HCT116 (cell line): ENCODE data around the gene RUNX1. TPM values are rescaled to one million over a fixed set of nuclear protein-coding genes. Genes with fewer than 3 reads are reported as not detected.

Source experiments
- ATAC-seq: fragments of 200-7000 bp; cut with Tn5 transposase; 2 replicates; pipeline ENCODE4 v1.9.1; 2020; ENCODE audit warnings: mild to moderate bottlenecking, moderate library complexity
- BruUV-seq: library from RNA; stranded (reverse); fragments of 400-500 nt; replicated peaks from 2 replicates; lab custom pipeline; 2021; lab: Mats Ljungman, UMichigan
- CTCF ChIA-PET: fragments of 300-600 bp; sonication (Branson Sonifier 250); formaldehyde crosslinking; loops from one replicate; lab custom pipeline; 2021; ENCODE audit warnings: antibody characterized with exemption; lab: Charles Lee
- POLR2A ChIA-PET: fragments of 300-600, 350-600 bp; sonication (Branson Sonifier 250); formaldehyde crosslinking; loops from one replicate; lab custom pipeline; 2021; ENCODE audit warnings: antibody characterized with exemption; lab: Charles Lee
- RAD21 ChIA-PET, 2 experiments: fragments of 300-600 bp; sonication (Branson Sonifier 250); formaldehyde crosslinking; loops; one replicate each; lab custom pipeline; 2023; ENCODE audit warnings: low total read pairs in 2 of 2; ENCODE audit not compliant: uncharacterized antibody in 2 of 2, unreplicated experiment in 2 of 2, low non-redundant PET in 1 of 2; lab: Charles Lee
- DNase-seq: peaks from one replicate; pipeline ENCODE4 v3.0.0-alpha.2; 2010; ENCODE audit warnings: low read depth, low spot score
- H2AFZ ChIP-seq: fragments of 200-600 bp; shearing (Covaris generic), sonication (generic); 2 replicates; pipeline ENCODE4 v1.6.1; 2017; ENCODE audit warnings: low read depth, mixed run types, mixed read lengths, antibody characterized with exemption, low read length; ENCODE audit not compliant: poor library complexity, severe bottlenecking
- H3K27ac ChIP-seq: 2 replicates; pipeline ENCODE4 v1.5.1; 2012; ENCODE audit warnings: low read depth, low read length
- H3K27me3 ChIP-seq: fragments of 200-600 bp; sonication (generic); 2 replicates; pipeline ENCODE4 v1.6.1; 2016; ENCODE audit warnings: mixed run types, low read length, mixed read lengths; ENCODE audit not compliant: insufficient read depth
- H3K36me3 ChIP-seq, 2 experiments: fragments of 200-500 bp in 1 of 2; fragments of 200-600 bp in 1 of 2; sonication (Bioruptor generic) in 1 of 2; sonication (generic) in 1 of 2; 2 replicates each; pipeline versions ENCODE4 v1.5.1 to v1.6.1; 2014 to 2016; ENCODE audit warnings: low read length in 2 of 2, inconsistent platforms in 1 of 2, mixed read lengths in 1 of 2, mixed run types in 1 of 2; ENCODE audit not compliant: insufficient read depth in 2 of 2, control insufficient read depth in 1 of 2
- H3K4me1 ChIP-seq, 2 experiments: fragments of 200-600 bp in 1 of 2; sonication (generic) in 1 of 2; 2 replicates each; pipeline versions ENCODE4 v1.5.1 to v1.6.1; 2012 to 2017; ENCODE audit warnings: low read length in 2 of 2, inconsistent platforms in 1 of 2, mild to moderate bottlenecking in 1 of 2, mixed read lengths in 1 of 2, mixed run types in 1 of 2, moderate library complexity in 1 of 2; ENCODE audit not compliant: insufficient read depth in 2 of 2, control insufficient read depth in 1 of 2
- H3K4me2 ChIP-seq: fragments of 200-600 bp; sonication (generic); 2 replicates; pipeline ENCODE4 v1.6.1; 2017; ENCODE audit warnings: mixed run types, low read length, mixed read lengths
- H3K4me3 ChIP-seq, 2 experiments: fragments of 200-600 bp in 1 of 2; sonication (generic) in 1 of 2; replicated peaks in 1 of 2; 2 replicates each; pipeline ENCODE4 v1.5.1; 2011 to 2016; ENCODE audit warnings: low read length in 2 of 2, control low read depth in 1 of 2, low read depth in 1 of 2, mild to moderate bottlenecking in 1 of 2, mixed read lengths in 1 of 2, mixed run types in 1 of 2
- H3K79me2 ChIP-seq: fragments of 200-600 bp; sonication (generic); 2 replicates; pipeline ENCODE4 v1.6.1; 2017; ENCODE audit warnings: mild to moderate bottlenecking, mixed run types, low read length, moderate library complexity, mixed read lengths; ENCODE audit not compliant: insufficient read depth
- H3K9ac ChIP-seq: fragments of 200-600 bp; sonication (generic); 2 replicates; pipeline ENCODE4 v1.6.1; 2016; ENCODE audit warnings: low read length, mixed read lengths
- H3K9me2 ChIP-seq: fragments of 200-600 bp; sonication (generic), shearing (Covaris generic); 2 replicates; pipeline ENCODE4 v1.6.1; 2017; ENCODE audit warnings: mixed run types, mild to moderate bottlenecking, moderate library complexity; ENCODE audit not compliant: insufficient read depth
- H3K9me3 ChIP-seq, 2 experiments: fragments of 200-500 bp in 1 of 2; fragments of 200-600 bp in 1 of 2; sonication (Bioruptor generic) in 1 of 2; sonication (generic) in 1 of 2; 2 replicates each; pipeline ENCODE4 v1.6.1; 2014 to 2017; ENCODE audit warnings: low read length in 2 of 2, mixed read lengths in 2 of 2, inconsistent platforms in 1 of 2, low read depth in 1 of 2, mild to moderate bottlenecking in 1 of 2, mixed run types in 1 of 2, moderate library complexity in 1 of 2; ENCODE audit not compliant: control insufficient read depth in 1 of 2, insufficient read depth in 1 of 2
- H4K20me1 ChIP-seq: fragments of 200-600 bp; sonication (generic), shearing (Covaris generic); 2 replicates; pipeline ENCODE4 v1.6.1; 2017; ENCODE audit warnings: mixed run types, mild to moderate bottlenecking, moderate library complexity; ENCODE audit not compliant: insufficient read depth
- ATF3 ChIP-seq: IDR thresholded peaks from 2 replicates; pipeline ENCODE4 v1.6.1; 2012
- EGR1 ChIP-seq: IDR thresholded peaks from 2 replicates; pipeline ENCODE4 v1.6.1; 2012; ENCODE audit warnings: low read depth
- ELF1 ChIP-seq: IDR thresholded peaks from 2 replicates; pipeline ENCODE4 v1.6.1; 2012; ENCODE audit warnings: low read depth, borderline replicate concordance
- EZH2phosphoT487 ChIP-seq: fragments of 200-600 bp; IDR thresholded peaks from 2 replicates; pipeline ENCODE4 v1.6.1; 2018; ENCODE audit warnings: antibody characterized with exemption, borderline replicate concordance
- JUND ChIP-seq: IDR thresholded peaks from 2 replicates; pipeline ENCODE4 v1.6.1; 2012
- POLR2A ChIP-seq: IDR thresholded peaks from 2 replicates; pipeline ENCODE4 v1.7.0; 2011; ENCODE audit warnings: borderline replicate concordance; ENCODE audit not compliant: insufficient read depth, insufficient read length; ENCODE audit errors: extremely low read depth
- RAD21 ChIP-seq: IDR thresholded peaks from 2 replicates; pipeline ENCODE4 v1.6.1; 2012; ENCODE audit warnings: low read depth, mild to moderate bottlenecking
- SIN3A ChIP-seq: IDR thresholded peaks from 2 replicates; pipeline ENCODE4 v1.6.1; 2012; ENCODE audit warnings: low read depth
- SP1 ChIP-seq: IDR thresholded peaks from 2 replicates; pipeline ENCODE4 v1.6.1; 2012; ENCODE audit warnings: low read depth
- SRF ChIP-seq: IDR thresholded peaks from 2 replicates; pipeline ENCODE4 v1.6.1; 2012; ENCODE audit warnings: low read depth
- YY1 ChIP-seq: IDR thresholded peaks from 2 replicates; pipeline ENCODE4 v1.6.1; 2011; ENCODE audit warnings: low read length, low read depth, moderate library complexity, mild to moderate bottlenecking; ENCODE audit not compliant: insufficient replicate concordance; ENCODE audit errors: extremely low read depth
- ZFX ChIP-seq: fragments of 450-650 bp; IDR thresholded peaks from 2 replicates; pipeline ENCODE4 v1.6.1; 2017
- intact Hi-C: fragments of 100-400 bp; cut with micrococcal nuclease; formaldehyde crosslinking; loops from 2 replicates; pipeline ENCODE4 v1.10.0; 2022
- total RNA-seq: library from RNA; stranded (reverse); gene quantifications from one replicate; pipeline ENCODE4 v1.2.1, GENCODE V29; 2021; ENCODE audit not compliant: unreplicated experiment
- TF ChIP-seq, protein P1 (sequence below), 3 experiments: fragments of 200-600 bp in 1 of 3; sonication (generic) in 1 of 3; IDR thresholded peaks in 2 of 3; conservative IDR thresholded peaks in 1 of 3; 2 replicates each; pipeline ENCODE4 v1.5.1; 2012 to 2017; ENCODE audit warnings: low read depth in 2 of 3, low read length in 2 of 3, antibody characterized with exemption in 1 of 3, borderline replicate concordance in 1 of 3, control low read depth in 1 of 3, mild to moderate bottlenecking in 1 of 3, mixed read lengths in 1 of 3, mixed run types in 1 of 3, moderate library complexity in 1 of 3; ENCODE audit not compliant: insufficient read depth in 1 of 3
- TF ChIP-seq, protein P2 (sequence below): IDR thresholded peaks from 2 replicates; pipeline ENCODE4 v1.6.1; 2012
- TF ChIP-seq, protein P3 (sequence below): IDR thresholded peaks from 2 replicates; pipeline ENCODE4 v1.6.1; 2012; ENCODE audit warnings: low read depth

Gene RUNX1
- total RNA-seq, 1 experiment from 2014 or later: 33.5 TPM

GRCh38 chr21:34852448-34852847 lies 196.7 kb downstream of the RUNX1 start:
- Histone ChIP-seq H3K4me2 (no peak overlapping the region), H3K79me2 (peaks cover 17% of the 10 kb centered on the region), H3K27me3 (no peaks in the 10 kb centered on the region), H4K20me1 (no peaks in the 10 kb centered on the region), H3K36me3 (peaks cover 20 to 29% of the 10 kb centered on the region in 2 experiments; a peak in 3 of 4 replicates), H2AFZ (no peak overlapping the region), H3K9me3 (no peaks in the 10 kb centered on the region), H3K9me2 (no peaks in the 10 kb centered on the region), H3K27ac (no peak overlapping the region), H3K4me1 (peaks cover 12 to 21% of the 10 kb centered on the region in 2 experiments), H3K4me3 (no peak overlapping the region), H3K9ac (no peak overlapping the region)
- TF ChIP-seq JUND (no peak), ZFX (no peak), SIN3A (no peak), SRF (no peak), EGR1 (no peak), ATF3 (no peak), RAD21 (no peak), ELF1 (no peak), SP1 (no peak), EZH2phosphoT487 (no peak), POLR2A (no peak), YY1 (no peak)
- TF ChIP-seq, protein P1, sequence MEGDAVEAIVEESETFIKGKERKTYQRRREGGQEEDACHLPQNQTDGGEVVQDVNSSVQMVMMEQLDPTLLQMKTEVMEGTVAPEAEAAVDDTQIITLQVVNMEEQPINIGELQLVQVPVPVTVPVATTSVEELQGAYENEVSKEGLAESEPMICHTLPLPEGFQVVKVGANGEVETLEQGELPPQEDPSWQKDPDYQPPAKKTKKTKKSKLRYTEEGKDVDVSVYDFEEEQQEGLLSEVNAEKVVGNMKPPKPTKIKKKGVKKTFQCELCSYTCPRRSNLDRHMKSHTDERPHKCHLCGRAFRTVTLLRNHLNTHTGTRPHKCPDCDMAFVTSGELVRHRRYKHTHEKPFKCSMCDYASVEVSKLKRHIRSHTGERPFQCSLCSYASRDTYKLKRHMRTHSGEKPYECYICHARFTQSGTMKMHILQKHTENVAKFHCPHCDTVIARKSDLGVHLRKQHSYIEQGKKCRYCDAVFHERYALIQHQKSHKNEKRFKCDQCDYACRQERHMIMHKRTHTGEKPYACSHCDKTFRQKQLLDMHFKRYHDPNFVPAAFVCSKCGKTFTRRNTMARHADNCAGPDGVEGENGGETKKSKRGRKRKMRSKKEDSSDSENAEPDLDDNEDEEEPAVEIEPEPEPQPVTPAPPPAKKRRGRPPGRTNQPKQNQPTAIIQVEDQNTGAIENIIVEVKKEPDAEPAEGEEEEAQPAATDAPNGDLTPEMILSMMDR (IDR thresholded peaks at IDR 0.05 in 2 of 3, conservative IDR thresholded peaks at IDR 0.05 in 1 of 3; ENCODE audit: borderline replicate concordance in 1 of 3, insufficient read depth in 1 of 3, low read depth in 2 of 3, low read length in 2 of 3): no peak
- TF ChIP-seq, protein P2, sequence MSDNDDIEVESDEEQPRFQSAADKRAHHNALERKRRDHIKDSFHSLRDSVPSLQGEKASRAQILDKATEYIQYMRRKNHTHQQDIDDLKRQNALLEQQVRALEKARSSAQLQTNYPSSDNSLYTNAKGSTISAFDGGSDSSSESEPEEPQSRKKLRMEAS: no peak
- TF ChIP-seq, protein P3, sequence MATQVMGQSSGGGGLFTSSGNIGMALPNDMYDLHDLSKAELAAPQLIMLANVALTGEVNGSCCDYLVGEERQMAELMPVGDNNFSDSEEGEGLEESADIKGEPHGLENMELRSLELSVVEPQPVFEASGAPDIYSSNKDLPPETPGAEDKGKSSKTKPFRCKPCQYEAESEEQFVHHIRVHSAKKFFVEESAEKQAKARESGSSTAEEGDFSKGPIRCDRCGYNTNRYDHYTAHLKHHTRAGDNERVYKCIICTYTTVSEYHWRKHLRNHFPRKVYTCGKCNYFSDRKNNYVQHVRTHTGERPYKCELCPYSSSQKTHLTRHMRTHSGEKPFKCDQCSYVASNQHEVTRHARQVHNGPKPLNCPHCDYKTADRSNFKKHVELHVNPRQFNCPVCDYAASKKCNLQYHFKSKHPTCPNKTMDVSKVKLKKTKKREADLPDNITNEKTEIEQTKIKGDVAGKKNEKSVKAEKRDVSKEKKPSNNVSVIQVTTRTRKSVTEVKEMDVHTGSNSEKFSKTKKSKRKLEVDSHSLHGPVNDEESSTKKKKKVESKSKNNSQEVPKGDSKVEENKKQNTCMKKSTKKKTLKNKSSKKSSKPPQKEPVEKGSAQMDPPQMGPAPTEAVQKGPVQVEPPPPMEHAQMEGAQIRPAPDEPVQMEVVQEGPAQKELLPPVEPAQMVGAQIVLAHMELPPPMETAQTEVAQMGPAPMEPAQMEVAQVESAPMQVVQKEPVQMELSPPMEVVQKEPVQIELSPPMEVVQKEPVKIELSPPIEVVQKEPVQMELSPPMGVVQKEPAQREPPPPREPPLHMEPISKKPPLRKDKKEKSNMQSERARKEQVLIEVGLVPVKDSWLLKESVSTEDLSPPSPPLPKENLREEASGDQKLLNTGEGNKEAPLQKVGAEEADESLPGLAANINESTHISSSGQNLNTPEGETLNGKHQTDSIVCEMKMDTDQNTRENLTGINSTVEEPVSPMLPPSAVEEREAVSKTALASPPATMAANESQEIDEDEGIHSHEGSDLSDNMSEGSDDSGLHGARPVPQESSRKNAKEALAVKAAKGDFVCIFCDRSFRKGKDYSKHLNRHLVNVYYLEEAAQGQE: no peak
- ChIA-PET CTCF (no interaction called here), POLR2A (no interaction called here), RAD21 (no interaction called here)
- intact Hi-C loops: no loop called here
- no TSS peak for BruUV-seq
- ATAC-seq (no peak), DNase-seq (no peak)
